Astrocyte of the spinal cord (primary cell): ENCODE results near the gene SYT14.
"Not testable (repeated sequence)": the region's sequence is repeated elsewhere in the genome, so short reads cannot be mapped to it uniquely, and the experiment has no call there.

Source experiments
- DNase-seq: peaks from one replicate; pipeline ENCODE4 v3.0.0; 2011; ENCODE audit warnings: low read depth, low spot score
- H3K4me3 ChIP-seq: 2 replicates; pipeline ENCODE4 v1.5.1; 2011; ENCODE audit warnings: low read depth, mild to moderate bottlenecking, low read length, moderate library complexity
- CTCF ChIP-seq: IDR thresholded peaks from 2 replicates; pipeline ENCODE4 v1.5.1; 2012; ENCODE audit warnings: low read depth, mild to moderate bottlenecking, low read length, inconsistent platforms
- in situ Hi-C: cut with HindIII; loops from 2 replicates; pipeline ENCODE4 v1.10.0; 2017; ENCODE audit warnings: low sequenced_read_pairs

The SYT14 gene

GRCh38 chr1:209962388-209962787, 24.4 kb downstream of the SYT14 start:
- in situ Hi-C loops = no loop called here
- no peak for DNase-seq
- TF ChIP-seq CTCF = no peak
- H3K4me3 ChIP-seq = no peak overlapping the region

GRCh38 chr1:209962856-209963255, 24.8 kb downstream of the SYT14 start:
- no peak overlapping the region for H3K4me3 ChIP-seq
- no peak for TF ChIP-seq CTCF
- in situ Hi-C loops = no loop called here
- DNase-seq = no peak

GRCh38 chr1:209965996-209966395, 28.0 kb downstream of the SYT14 start:
- in situ Hi-C loops = no loop called here
- no peak for TF ChIP-seq CTCF
- no peak overlapping the region for H3K4me3 ChIP-seq
- no peak for DNase-seq

- in situ Hi-C loops = loop anchor here (25.0 kb wide), 1 partner anchor 116 kb away; no protein-coding TSS in a partner anchor
- not testable (repeated sequence) for H3K4me3 ChIP-seq, DNase-seq
Observed at GRCh38 chr1:209978721-209979120, 40.7 kb downstream of the SYT14 start.

- no peak for TF ChIP-seq CTCF
- no peak overlapping the region for H3K4me3 ChIP-seq
- in situ Hi-C loops = loop anchor here (25.0 kb wide), 1 partner anchor 122 kb away; no protein-coding TSS in a partner anchor
- no peak for DNase-seq
Observed at GRCh38 chr1:209983953-209984352, 45.9 kb downstream of the SYT14 start.

DNA sequence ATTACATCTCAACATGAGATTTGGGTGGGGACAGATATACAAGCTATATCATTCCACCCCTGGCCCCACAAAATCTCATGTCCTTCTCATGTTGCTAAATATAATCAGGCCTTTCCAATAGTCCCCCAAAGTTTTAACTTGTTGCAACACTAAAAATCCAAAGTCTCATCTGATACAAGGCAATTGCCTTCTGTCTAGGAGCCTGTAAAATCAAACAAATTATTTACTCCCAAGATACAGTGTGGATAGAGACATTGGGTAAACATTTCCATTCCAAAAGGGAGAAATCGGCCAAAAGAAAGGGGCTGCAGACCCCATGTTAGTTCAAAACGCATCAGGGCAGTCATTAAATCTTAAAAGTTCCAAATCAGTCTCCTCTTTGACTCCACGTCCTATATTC, 47.0 kb downstream of the SYT14 start:
- H3K4me3 ChIP-seq = no peak overlapping the region
- DNase-seq = no peak
- in situ Hi-C loops = loop anchor here (25.0 kb wide), 1 partner anchor 123 kb away; no protein-coding TSS in a partner anchor
- TF ChIP-seq CTCF = no peak

DNA sequence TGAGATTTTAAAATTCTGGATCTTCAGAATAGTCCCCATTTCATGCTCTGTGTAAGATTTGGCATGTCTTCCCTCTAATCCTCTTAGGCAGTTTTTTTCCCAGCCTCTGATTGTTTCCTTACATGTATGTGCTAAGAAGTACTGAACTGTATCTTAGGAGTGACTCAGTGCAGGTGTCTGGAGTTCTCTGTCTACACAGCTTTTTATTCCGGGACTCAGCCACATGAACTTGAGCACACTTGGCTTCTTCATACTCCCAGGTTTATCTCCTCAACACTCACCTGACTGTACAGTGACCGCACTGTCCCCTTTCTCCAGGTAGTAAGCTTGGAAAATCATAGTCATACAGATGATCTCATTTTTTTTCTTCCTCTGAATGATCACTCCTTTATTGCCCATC, 50.7 kb downstream of the SYT14 start:
- H3K4me3 ChIP-seq = no peak overlapping the region
- in situ Hi-C loops = loop anchor here (25.0 kb wide), 1 partner anchor 126 kb away; no protein-coding TSS in a partner anchor
- DNase-seq = no peak
- no peak for TF ChIP-seq CTCF
